NCI-H460 (cell line): Measurements from ENCODE around the gene GRIN2A. TPM values are rescaled to one million over a fixed set of nuclear protein-coding genes. Genes with fewer than 3 reads are reported as not detected.

ENCODE experiments used
- DNase-seq: peaks from one replicate; pipeline ENCODE4 v3.0.0-alpha.2; 2016; ENCODE audit warnings: low read depth; ENCODE audit errors: extremely low read depth
- total RNA-seq: library from RNA; depleted of rRNA; stranded (reverse); fragments of >200 nt; shearing (Covaris generic); gene quantifications from 2 replicates; pipeline ENCODE4 v1.2.3, GENCODE V29; 2014

The GRIN2A gene
- total RNA-seq, 1 experiment from 2014 or later, result not detected

DNA sequence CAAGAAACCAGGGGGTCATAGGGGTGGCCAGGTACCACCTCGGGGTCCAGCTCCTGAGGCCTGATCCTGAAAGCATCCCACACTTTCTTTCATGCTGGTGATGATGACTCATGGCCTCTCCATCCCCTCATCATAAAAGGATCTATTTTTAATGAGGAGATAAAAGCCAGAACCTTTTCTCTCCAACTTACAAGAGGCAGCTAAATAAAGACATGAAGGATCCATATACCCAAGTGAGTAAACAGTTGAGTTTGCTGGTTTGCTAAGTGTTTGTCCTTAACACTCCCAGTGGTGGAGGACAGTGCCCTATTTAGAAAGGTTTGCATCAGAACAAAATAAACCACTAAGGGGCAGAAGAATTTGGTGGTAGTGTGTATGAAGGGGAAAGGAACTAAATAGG lies 383.8 kb downstream of the GRIN2A start:
- DNase-seq, result no peak

- no peak for DNase-seq
Observed at GRCh38 chr16:9797306-9797705, 384.9 kb downstream of the GRIN2A start.

DNA sequence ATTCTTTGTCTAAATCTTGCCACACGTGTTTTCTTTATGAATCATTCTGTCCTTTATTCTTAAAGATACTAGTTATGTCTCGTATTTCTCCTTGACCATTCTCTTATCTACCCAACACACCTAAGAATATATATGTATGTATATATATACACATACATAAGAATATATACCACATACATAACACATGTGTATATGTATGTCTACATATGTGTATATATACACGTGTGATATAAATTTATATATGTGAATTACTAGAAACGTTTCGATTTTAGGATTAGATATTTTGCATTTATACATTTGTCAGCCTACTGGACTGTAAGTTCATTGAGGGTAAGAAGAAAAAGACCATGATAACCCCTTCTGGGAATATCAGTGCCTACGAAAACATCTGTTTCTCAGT lies 388.6 kb downstream of the GRIN2A start:
- no peak for DNase-seq

DNA sequence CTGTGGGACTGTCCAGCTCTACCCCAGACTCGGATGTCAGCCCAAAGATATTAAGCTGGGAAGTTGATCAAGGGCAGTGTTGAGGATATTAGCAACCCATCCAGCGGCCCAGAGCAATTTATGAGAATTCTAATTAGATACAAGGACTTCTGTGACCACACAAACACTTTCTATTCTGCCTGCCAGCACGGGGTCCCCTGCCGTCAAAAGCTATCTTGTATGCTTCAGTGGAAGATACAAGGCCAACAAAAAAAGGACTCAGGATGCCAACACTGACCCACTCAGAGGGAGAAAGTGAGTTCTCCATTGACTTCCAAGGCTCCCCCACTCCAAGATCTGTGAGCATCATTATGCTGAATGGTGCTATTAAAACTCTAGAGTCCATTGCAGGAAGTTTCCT lies 390.7 kb downstream of the GRIN2A start:
- no peak for DNase-seq

DNA sequence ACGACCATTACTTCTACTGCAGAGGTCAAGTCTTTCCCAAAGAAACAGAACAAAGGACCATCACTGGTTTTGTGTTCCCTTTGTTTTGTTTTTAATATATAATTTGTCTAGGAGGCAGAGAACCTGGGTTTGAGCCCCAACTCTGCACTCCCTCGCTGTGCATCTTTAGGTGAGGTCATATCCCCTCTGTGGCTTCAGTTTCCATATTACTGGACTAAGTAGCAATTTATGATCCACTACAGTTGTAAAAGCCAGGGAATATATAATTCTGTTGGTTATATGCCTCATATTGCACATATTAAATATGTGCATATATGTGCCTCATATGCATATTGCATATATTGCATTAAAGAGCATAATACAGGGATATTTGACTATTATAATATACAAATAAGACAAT lies 392.0 kb downstream of the GRIN2A start:
- no peak for DNase-seq

- DNase-seq, result no peak
Observed at GRCh38 chr16:9787717-9788116, 394.5 kb downstream of the GRIN2A start.

DNA sequence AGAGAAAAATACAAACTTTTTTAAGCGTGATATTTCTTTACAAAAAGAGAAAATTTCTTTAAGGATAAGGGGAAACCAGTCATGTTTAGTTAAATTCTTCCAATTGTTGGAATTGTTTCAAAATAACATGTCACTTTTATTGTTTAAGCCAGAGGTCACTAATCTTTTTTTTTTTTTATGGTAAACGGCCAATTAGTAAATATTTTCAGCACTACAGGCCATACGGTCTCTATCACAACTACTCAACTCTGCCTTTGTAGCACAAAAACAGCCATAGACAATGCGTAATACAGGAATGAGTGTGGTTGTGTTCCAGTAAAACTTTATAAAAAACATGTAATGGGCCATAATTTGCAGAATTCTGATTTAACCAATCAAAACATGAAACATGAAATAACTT lies 401.4 kb downstream of the GRIN2A start:
- no peak for DNase-seq

DNA sequence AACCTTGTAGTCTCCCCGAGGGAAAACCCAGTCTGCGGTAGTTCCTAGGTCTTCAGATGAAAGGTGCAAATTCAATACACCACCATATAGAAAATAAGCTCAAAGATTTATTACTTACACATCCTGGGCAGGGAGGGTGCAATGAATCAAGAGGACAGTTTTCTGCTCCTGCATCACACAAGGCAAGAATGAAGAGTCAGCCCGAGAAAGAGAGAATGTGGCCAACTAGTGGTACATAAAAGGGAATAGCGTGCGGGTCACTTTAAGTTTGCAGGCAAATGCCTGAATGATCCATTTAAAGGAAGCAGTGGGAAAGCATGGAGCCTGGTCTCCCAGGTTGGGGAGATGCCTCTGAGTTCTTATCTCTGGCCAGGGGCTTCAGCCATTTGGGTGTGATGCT lies 403.4 kb downstream of the GRIN2A start:
- DNase-seq, result no peak

DNA sequence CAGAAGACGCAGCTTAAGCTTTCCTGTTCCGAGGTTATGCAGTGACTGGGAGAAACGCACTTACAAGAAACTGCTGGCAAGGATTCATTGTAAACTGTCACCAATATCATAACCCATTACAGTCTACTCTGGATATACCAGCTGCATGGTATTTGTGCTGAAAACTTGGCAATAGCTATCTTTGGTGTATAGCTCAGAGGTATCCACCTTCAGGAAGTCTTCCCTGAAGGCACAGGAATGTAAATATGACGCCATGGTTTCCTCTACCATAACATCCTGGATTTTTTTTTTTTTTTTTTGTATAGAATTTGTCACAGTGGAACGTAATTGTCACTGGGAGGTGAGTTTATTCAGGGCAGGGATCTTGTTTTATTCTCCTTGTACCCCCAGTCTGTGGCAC lies 406.2 kb downstream of the GRIN2A start:
- no peak for DNase-seq

GRCh38 chr16:9773289-9773688 lies 408.9 kb downstream of the GRIN2A start:
- no peak for DNase-seq

DNA sequence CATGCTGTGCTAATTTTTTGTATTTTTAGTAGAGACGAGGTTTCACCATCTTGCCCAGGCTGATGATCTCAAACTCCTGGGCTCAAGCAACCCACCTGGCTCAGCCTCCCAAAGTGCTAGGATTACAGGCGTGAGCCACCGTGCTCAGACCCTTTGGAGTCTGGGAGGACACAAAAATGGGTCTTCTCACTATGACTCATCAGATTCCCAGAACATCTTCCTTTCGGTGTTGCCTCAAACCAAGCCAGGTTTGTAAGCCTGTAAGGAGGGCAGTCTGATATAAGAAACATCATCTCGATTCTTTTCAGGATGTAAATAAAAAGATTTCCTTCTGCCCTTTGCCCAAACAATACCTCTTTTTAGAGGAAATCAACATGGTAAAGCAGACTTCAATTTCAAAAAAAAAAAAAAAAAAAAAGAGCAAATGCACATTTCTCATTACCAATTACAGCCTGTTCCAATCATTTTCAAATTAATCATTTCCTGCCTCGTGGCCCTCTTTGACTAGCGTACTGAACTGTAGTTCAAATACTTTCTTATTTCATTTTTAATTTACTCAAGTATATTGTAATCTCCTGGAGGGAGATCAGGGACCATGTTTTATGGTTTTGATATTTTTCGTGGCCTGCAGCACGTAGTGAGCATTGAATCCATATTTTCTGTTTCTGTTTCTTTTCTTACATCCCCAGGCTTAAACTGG lies 409.6 kb downstream of the GRIN2A start:
- DNase-seq, result no peak

DNA sequence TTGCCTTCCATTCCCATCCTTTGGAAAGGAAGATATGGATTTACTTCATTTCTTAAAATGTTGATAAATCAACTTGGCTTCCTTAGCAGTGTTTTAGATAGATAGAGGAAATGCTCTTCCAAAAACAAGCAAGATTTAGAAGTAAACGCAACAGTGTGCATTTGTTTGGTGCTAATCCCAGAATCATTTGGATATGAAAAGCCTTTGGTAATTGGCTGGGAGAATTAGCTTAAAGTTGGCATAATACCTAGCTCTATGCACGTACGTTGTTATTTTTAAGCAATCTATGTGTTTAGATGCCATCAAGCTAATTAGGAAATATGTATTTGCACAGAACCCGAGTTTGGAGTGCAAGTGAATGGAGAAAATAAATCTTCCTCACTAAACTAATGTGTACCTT lies 415.3 kb downstream of the GRIN2A start:
- DNase-seq, result no peak

GRCh38 chr16:9763505-9763904 lies 418.7 kb downstream of the GRIN2A start:
- DNase-seq, result no peak

GRCh38 chr16:9761870-9762269 lies 420.4 kb downstream of the GRIN2A start:
- DNase-seq, result no peak

DNA sequence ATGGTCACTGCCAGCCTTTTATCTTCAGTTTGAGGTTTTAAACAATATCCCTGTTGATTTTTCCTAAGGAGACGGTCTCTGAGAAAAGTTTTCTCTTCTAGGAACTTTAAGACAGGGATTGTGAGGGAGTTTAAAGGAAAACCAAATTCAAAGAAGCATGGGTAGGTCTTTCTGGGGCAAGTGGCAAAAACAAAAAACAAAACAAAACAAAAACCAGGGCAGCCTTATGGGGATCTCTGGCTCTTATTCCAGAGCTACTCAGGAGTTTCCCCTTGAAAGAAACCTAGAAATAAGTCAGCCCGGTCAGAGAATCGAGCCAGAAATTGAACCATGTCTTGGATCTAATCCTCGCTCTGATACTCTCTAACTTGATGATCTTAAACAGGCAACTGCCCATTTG lies 424.5 kb downstream of the GRIN2A start:
- DNase-seq, result no peak

DNA sequence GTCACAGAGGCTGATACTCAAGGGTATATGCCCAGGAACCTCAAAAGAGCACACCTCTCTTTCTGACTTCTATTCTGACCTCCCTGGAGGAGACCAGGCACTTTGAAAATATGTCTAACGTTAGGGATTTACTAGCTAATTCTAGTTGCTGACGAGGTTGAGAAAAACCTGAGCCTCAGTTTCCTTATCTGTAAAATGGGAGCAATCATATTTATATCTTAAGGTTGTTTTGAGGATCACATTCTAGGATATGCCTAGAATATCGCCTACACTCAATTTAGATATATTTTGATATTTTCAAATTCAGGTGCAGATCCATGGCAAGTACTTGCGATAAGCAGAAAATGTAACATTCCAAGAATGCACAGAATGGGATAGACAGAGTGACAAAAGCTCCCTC lies 425.8 kb downstream of the GRIN2A start:
- DNase-seq, result no peak

DNA sequence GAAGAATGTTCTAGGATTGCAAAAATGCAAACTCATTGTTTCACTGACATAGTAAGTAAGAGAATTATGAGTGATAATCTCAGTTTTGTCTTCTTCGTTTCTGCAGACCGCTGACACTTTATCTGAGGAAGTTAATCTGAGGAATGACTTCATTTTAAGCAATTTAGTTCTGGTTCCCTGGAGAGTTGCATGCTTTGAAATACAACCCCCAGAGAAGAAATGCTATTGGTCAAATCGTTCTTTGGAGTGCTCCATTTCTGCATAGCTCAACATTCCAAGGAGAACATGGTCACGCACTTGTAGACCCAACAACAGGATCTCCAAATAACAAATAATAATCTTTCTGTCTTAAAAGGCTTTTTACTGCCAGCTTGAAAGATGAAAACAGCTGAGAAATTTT lies 427.1 kb downstream of the GRIN2A start:
- no peak for DNase-seq

- no peak for DNase-seq
Observed at GRCh38 chr16:9741776-9742175, 440.5 kb downstream of the GRIN2A start.

GRCh38 chr16:9739301-9739700 lies 442.9 kb downstream of the GRIN2A start:
- no peak for DNase-seq

DNA sequence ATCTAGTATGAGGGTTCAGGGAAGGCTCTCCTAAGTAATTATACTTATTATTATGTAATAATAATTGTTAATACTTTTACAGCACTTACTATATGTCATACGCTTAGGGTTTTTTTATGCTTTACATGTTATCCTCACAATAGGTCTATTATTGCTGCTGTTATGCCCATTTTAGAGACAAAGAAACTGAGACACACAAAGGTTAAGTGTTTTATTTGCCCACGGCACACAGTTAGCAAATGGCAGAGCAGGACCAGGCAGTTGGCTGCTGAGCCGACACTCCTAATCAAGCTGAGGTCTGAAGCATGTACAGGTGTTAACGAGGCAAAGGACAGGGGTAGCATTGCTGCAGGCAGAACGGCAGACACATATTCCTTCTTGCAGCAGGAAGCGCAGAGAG lies 443.5 kb downstream of the GRIN2A start:
- no peak for DNase-seq

- no peak for DNase-seq
Observed at GRCh38 chr16:9736547-9736946, 445.7 kb downstream of the GRIN2A start.

DNA sequence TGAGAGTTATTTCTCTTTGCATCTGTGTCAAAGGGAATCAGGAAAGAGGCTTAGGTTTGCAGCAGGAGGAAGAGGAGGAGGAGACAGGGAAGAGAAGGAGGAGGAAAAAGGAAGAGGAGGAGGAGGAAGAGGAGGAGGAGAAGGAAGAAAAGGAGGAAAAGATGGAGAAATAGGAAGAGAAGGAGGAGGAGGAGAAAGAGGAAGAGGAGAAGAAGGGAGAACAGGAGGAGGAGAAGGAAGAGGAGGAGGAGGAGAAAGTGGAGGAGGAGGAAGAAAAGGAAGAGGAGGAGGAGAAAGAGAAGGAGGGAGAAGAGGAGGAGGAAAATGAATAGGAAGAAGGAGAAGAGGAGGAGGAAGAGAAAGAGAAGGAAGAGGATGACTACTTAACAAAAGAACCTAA lies 459.1 kb downstream of the GRIN2A start:
- DNase-seq, result no peak

GRCh38 chr16:9713907-9714306 lies 468.3 kb downstream of the GRIN2A start:
- no peak for DNase-seq
